MCF 10A (cell line): Measurements from ENCODE around the gene OR2A5. TPM values are rescaled to one million over a fixed set of nuclear protein-coding genes. Genes with fewer than 3 reads are reported as not detected.

ENCODE experiments used
- Bru-seq: library from RNA; stranded (reverse); fragments of 400-500 nt; gene quantifications from one replicate; lab custom pipeline; 2021; lab: Mats Ljungman, UMichigan
- BruChase-seq, 2 experiments: library from RNA; stranded (reverse); fragments of 400-500 nt; gene quantifications; one replicate each; lab custom pipeline; 2021; lab: Mats Ljungman, UMichigan
- BruUV-seq: library from RNA; stranded (reverse); fragments of 400-500 nt; replicated peaks from 2 replicates; lab custom pipeline; 2021; lab: Mats Ljungman, UMichigan
- CTCF ChIA-PET: fragments of 300-600 bp; sonication (Branson Sonifier 250); formaldehyde crosslinking; extraction: SDS; loops from one replicate; lab custom pipeline; 2021; ENCODE audit warnings: antibody characterized with exemption, inconsistent platforms; lab: Yijun Ruan, JAX
- POLR2A ChIA-PET: fragments of 300-600, 350-650 bp; sonication (Branson Sonifier 250); formaldehyde crosslinking; extraction: SDS; loops from one replicate; lab custom pipeline; 2020; ENCODE audit warnings: antibody characterized with exemption, inconsistent platforms; lab: Yijun Ruan, JAX
- DNase-seq: peaks from one replicate; pipeline ENCODE4 v3.0.0-alpha.2; 2018; ENCODE audit not compliant: unreplicated experiment
- H3K27ac Mint-ChIP-seq: one replicate; pipeline ENCODE4 v1.8.0; 2022; ENCODE audit warnings: mild to moderate bottlenecking, low read depth, mixed read lengths; ENCODE audit not compliant: unreplicated experiment
- H3K27me3 Mint-ChIP-seq: one replicate; pipeline ENCODE4 v1.8.0; 2022; ENCODE audit warnings: mixed read lengths; ENCODE audit not compliant: insufficient read depth, unreplicated experiment
- H3K36me3 Mint-ChIP-seq: one replicate; pipeline ENCODE4 v1.8.0; 2022; ENCODE audit warnings: mild to moderate bottlenecking, moderate library complexity, mixed read lengths; ENCODE audit not compliant: insufficient read depth, unreplicated experiment
- H3K4me1 Mint-ChIP-seq: one replicate; pipeline ENCODE4 v1.8.0; 2022; ENCODE audit warnings: mixed read lengths; ENCODE audit not compliant: insufficient read depth, unreplicated experiment
- H3K4me3 Mint-ChIP-seq: one replicate; pipeline ENCODE4 v1.8.0; 2022; ENCODE audit warnings: mild to moderate bottlenecking, moderate library complexity, mixed read lengths; ENCODE audit not compliant: unreplicated experiment
- H3K9me3 Mint-ChIP-seq: one replicate; pipeline ENCODE4 v1.8.0; 2022; ENCODE audit warnings: mixed read lengths; ENCODE audit not compliant: unreplicated experiment
- intact Hi-C: fragments of 100-400 bp; cut with micrococcal nuclease; formaldehyde crosslinking; loops from 2 replicates; pipeline ENCODE4 v1.14.1; 2022
- long read RNA-seq: library from polyadenylated mRNA; stranded (forward); transcript quantifications from one replicate; pipeline ENCODE4 v2.0.0, GENCODE V29; 2022
- total RNA-seq: library from RNA; stranded (reverse); gene quantifications from 2 replicates; pipeline ENCODE4 v1.2.3, GENCODE V29; 2022
- TF ChIP-seq, protein P1 (sequence below): fragments of 200-600 bp; IDR thresholded peaks from one replicate; pipeline ENCODE4 v1.8.0; 2022; ENCODE audit warnings: antibody characterized with exemption, mild to moderate bottlenecking; ENCODE audit not compliant: unreplicated experiment

OR2A5 gene, protein sequence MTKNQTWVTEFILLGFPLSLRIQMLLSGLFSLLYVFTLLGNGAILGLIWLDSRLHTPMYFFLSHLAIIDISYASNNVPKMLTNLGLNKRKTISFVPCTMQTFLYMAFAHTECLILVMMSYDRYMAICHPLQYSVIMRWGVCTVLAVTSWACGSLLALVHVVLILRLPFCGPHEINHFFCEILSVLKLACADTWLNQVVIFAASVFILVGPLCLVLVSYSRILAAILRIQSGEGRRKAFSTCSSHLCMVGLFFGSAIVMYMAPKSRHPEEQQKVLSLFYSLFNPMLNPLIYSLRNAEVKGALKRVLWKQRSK
- total RNA-seq (not detected in 2 replicates), Bru-seq, nascent RNA (not detected), BruChase-seq, experiment 1, labeled RNA remaining after a 6-hour chase (not detected), BruChase-seq, experiment 2, labeled RNA remaining after a 2-hour chase (not detected)
- long read RNA-seq: 0 reads

- CTCF ChIA-PET: interaction anchor here (0.7 kb wide), 1 partner anchor 26 kb away, joined by 3 read pairs; no protein-coding TSS in a partner anchor
- H3K4me3 Mint-ChIP-seq: no peak within 1 kb of the TSS
- BruUV-seq: no TSS peak
- POLR2A ChIA-PET: no interaction called here
- H3K27me3 Mint-ChIP-seq: peaks cover 64% of the 10 kb centered on the region
- no peak for DNase-seq
- TF ChIP-seq, protein P1, sequence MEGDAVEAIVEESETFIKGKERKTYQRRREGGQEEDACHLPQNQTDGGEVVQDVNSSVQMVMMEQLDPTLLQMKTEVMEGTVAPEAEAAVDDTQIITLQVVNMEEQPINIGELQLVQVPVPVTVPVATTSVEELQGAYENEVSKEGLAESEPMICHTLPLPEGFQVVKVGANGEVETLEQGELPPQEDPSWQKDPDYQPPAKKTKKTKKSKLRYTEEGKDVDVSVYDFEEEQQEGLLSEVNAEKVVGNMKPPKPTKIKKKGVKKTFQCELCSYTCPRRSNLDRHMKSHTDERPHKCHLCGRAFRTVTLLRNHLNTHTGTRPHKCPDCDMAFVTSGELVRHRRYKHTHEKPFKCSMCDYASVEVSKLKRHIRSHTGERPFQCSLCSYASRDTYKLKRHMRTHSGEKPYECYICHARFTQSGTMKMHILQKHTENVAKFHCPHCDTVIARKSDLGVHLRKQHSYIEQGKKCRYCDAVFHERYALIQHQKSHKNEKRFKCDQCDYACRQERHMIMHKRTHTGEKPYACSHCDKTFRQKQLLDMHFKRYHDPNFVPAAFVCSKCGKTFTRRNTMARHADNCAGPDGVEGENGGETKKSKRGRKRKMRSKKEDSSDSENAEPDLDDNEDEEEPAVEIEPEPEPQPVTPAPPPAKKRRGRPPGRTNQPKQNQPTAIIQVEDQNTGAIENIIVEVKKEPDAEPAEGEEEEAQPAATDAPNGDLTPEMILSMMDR: no peak
- no peaks in the 10 kb centered on the region for H3K4me1 Mint-ChIP-seq
- H3K9me3 Mint-ChIP-seq: no peaks in the 10 kb centered on the region
- H3K27ac Mint-ChIP-seq: no peak within 1 kb of the TSS
- intact Hi-C loops: no loop called here
- H3K36me3 Mint-ChIP-seq: no peaks in the 10 kb centered on the region
Measured at GRCh38 chr7:144048648-144049047, at the start of gene OR2A5. TSS of gene OR2A5 (plus strand) at chr7:144048948. CDS start at chr7:144050402, 1,454 bp downstream.

DNA sequence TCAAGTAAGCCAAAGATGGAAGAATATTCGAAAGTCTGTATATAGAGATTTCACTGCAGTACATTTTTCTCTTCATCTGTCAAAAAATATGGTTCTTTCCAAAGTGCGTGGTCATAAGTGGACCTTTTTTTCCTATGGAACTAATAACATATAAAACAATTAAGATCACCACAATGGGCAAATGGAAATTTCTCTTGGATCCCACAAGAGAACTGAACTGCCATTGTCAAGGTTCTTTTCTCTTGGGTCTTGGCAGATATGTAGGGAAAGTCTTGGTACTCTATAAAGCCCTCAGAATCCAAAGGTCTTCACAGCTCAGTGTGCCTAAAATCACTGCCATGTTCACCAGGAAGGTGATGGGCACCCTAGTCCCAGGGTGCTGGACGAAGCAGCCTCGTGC lies 48.7 kb upstream of the OR2A5 start, which contains the start of gene OR6B1:
Gene OR6B1 (plus strand): TSS at position 301 of the 400 bp plus-strand sequence. CDS start 3,677 bp downstream, outside the sequence.
- Mint-ChIP-seq H3K9me3 (no peaks in the 10 kb centered on the region), H3K27ac (no peak within 1 kb of the TSS), H3K4me3 (no peak within 1 kb of the TSS), H3K27me3 (no peaks in the 10 kb centered on the region), H3K36me3 (no peaks in the 10 kb centered on the region), H3K4me1 (peaks cover 6% of the 10 kb centered on the region)
- no TSS peak for BruUV-seq
- TF ChIP-seq, protein P1: no peak
- ChIA-PET CTCF (interaction anchor here (1.2 kb wide), 1 partner anchor 99 kb away, joined by 5 read pairs; no protein-coding TSS in a partner anchor), POLR2A (no interaction called here)
- intact Hi-C loops: no loop called here
- DNase-seq: no peak

DNA sequence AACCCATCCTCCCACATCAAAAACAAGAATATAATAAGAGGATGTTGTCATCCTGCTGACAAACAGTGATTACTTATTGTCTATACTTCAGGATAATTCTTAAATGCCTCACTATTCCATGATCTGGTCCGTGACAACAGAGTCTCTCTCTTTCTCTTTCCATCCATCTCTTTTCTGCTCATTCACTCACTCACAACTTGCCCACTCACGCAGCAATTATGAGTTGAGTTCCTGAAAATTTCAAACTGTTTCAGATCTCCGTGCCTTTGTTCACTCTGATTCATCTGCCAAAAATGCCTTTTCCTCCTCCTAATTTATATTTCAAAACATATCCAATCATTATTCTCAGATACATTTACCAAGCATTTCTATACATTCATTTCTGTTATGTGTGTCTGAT lies 47.2 kb upstream of the OR2A5 start:
- no TSS peak for BruUV-seq
- POLR2A ChIA-PET: no interaction called here
- H3K4me1 Mint-ChIP-seq: peaks cover 6% of the 10 kb centered on the region
- no peak overlapping the region for H3K4me3 Mint-ChIP-seq
- TF ChIP-seq, protein P1: no peak
- DNase-seq: no peak
- H3K27ac Mint-ChIP-seq: no peak overlapping the region
- no peaks in the 10 kb centered on the region for H3K36me3 Mint-ChIP-seq
- H3K27me3 Mint-ChIP-seq: no peaks in the 10 kb centered on the region
- no peaks in the 10 kb centered on the region for H3K9me3 Mint-ChIP-seq
- intact Hi-C loops: no loop called here
- CTCF ChIA-PET: interaction anchor here (1.5 kb wide), 1 partner anchor 11 kb away, joined by 4 read pairs; no protein-coding TSS in a partner anchor

- intact Hi-C loops: loop anchor here (5.0 kb wide), 1 partner anchor 47 kb away; no protein-coding TSS in a partner anchor
- ChIA-PET CTCF (interaction anchor here (0.6 to 0.7 kb wide), 2 partner anchors 21 to 91 kb away, joined by 3 read pairs; no protein-coding TSS in a partner anchor), POLR2A (no interaction called here)
- H3K9me3 Mint-ChIP-seq: no peaks in the 10 kb centered on the region
- H3K27me3 Mint-ChIP-seq: no peaks in the 10 kb centered on the region
- no peak overlapping the region for H3K4me3 Mint-ChIP-seq
- H3K36me3 Mint-ChIP-seq: no peaks in the 10 kb centered on the region
- no TSS peak for BruUV-seq
- TF ChIP-seq, protein P1: no peak
- no peak for DNase-seq
- peaks cover 6% of the 10 kb centered on the region for H3K4me1 Mint-ChIP-seq
- no peak overlapping the region for H3K27ac Mint-ChIP-seq
Measured at GRCh38 chr7:144004703-144005102, 44.0 kb upstream of the OR2A5 start.
